SK-N-MC (cell line): ENCODE results near the gene ANKRD52.

ENCODE experiments used
- DNase-seq: peaks from one replicate; pipeline ENCODE4 v3.0.0-alpha.2; 2011; ENCODE audit warnings: low read depth, low spot score
- H3K27ac ChIP-seq: fragments of 200-600 bp; sonication (generic); 2 replicates; pipeline ENCODE4 v1.5.1; 2016; ENCODE audit warnings: mixed run types
- H3K36me3 ChIP-seq: fragments of 200-600 bp; sonication (generic); 2 replicates; pipeline ENCODE4 v1.6.1; 2017; ENCODE audit warnings: antibody characterized with exemption, low read length, mixed read lengths; ENCODE audit not compliant: insufficient read depth
- H3K4me3 ChIP-seq: fragments of 200-600 bp; sonication (generic); 2 replicates; pipeline ENCODE4 v1.5.1; 2016
- H3K9ac ChIP-seq: fragments of 200-600 bp; sonication (generic); 2 replicates; pipeline ENCODE4 v1.8.0; 2017; ENCODE audit warnings: mixed run types, mixed read lengths; ENCODE audit not compliant: insufficient read length
- H3K9me3 ChIP-seq: fragments of 200-600 bp; sonication (generic); 2 replicates; pipeline ENCODE4 v1.6.1; 2017; ENCODE audit warnings: low read depth, mild to moderate bottlenecking, antibody characterized with exemption, low read length, moderate library complexity, mixed read lengths
- EZH2 ChIP-seq: fragments of 200-600 bp; sonication (generic); IDR thresholded peaks from one replicate; pipeline ENCODE4 v1.6.1; 2017; ENCODE audit warnings: antibody characterized with exemption
- FOXP2 ChIP-seq: optimal IDR thresholded peaks from 2 replicates; pipeline ENCODE3; 2011; ENCODE audit warnings: mild to moderate bottlenecking, moderate library complexity; ENCODE audit not compliant: insufficient read depth; ENCODE audit errors: extremely low read length, control extremely low read depth
- POLR2AphosphoS5 ChIP-seq: IDR thresholded peaks from 2 replicates; pipeline ENCODE4 v1.6.1; 2012; ENCODE audit warnings: mild to moderate bottlenecking, low read depth, low read length, borderline replicate concordance

ANKRD52 gene

GRCh38 chr12:56236091-56236490 is 22.1 kb downstream of the ANKRD52 start:
- Histone ChIP-seq H3K9me3 (no peaks in the 10 kb centered on the region), H3K27ac (no peak overlapping the region), H3K36me3 (peaks cover 3% of the 10 kb centered on the region; the same call in 1 of the 2 replicates), H3K4me3 (no peak overlapping the region), H3K9ac (no peak overlapping the region)
- TF ChIP-seq FOXP2 (no peak), EZH2 (no peak), POLR2AphosphoS5 (no peak)
- no peak for DNase-seq

- no peaks in the 10 kb centered on the region for H3K9me3 ChIP-seq
- TF ChIP-seq POLR2AphosphoS5 (peak; percentile 25; the same call in 1 of the 2 replicates), FOXP2 (no peak)
- no peak overlapping the region for H3K27ac ChIP-seq
- H3K4me3 ChIP-seq, result no peak overlapping the region
- no peak overlapping the region for H3K9ac ChIP-seq
- H3K36me3 ChIP-seq, result no peaks in the 10 kb centered on the region
- no peak for DNase-seq
These were observed 23.3 kb downstream of the ANKRD52 start for GRCh38 chr12:56234746-56235436.

GRCh38 chr12:56231184-56231582 is 27.0 kb downstream of the ANKRD52 start:
- H3K9ac ChIP-seq, result no peak overlapping the region
- DNase-seq, result no peak

GRCh38 chr12:56230432-56231183 is 27.6 kb downstream of the ANKRD52 start:
- no peaks in the 10 kb centered on the region for H3K9me3 ChIP-seq
- no peaks in the 10 kb centered on the region for H3K36me3 ChIP-seq
- no peak for TF ChIP-seq FOXP2
- no peak for TF ChIP-seq EZH2
- no peak for TF ChIP-seq POLR2AphosphoS5
- DNase-seq, result no peak
- H3K9ac ChIP-seq, result no peak overlapping the region
- H3K27ac ChIP-seq, result no peak overlapping the region
- no peak overlapping the region for H3K4me3 ChIP-seq

More at GRCh38 chr12:56231184-56231582, 27.0 kb downstream of the ANKRD52 start:
- no peaks in the 10 kb centered on the region for H3K36me3 ChIP-seq
- H3K27ac ChIP-seq, result no peak overlapping the region
- H3K9me3 ChIP-seq, result no peaks in the 10 kb centered on the region
- H3K4me3 ChIP-seq, result no peak overlapping the region
- TF ChIP-seq EZH2, result no peak
- TF ChIP-seq POLR2AphosphoS5, result no peak
- no peak for TF ChIP-seq FOXP2

- no peak for DNase-seq
- Histone ChIP-seq H3K9me3 (no peaks in the 10 kb centered on the region), H3K27ac (no peak within 1 kb of the TSS), H3K4me3 (no peak within 1 kb of the TSS), H3K36me3 (no peaks in the 10 kb centered on the region), H3K9ac (no peak within 1 kb of the TSS)
- TF ChIP-seq POLR2AphosphoS5, result no peak; the same call in 1 of the 2 replicates
- no peak for TF ChIP-seq EZH2
- TF ChIP-seq FOXP2, result no peak
These were observed 28.2 kb downstream of the ANKRD52 start, which contains the start of gene SLC39A5 for GRCh38 chr12:56229916-56230431. SLC39A5 (plus strand) TSS chr12:56230051; CDS start chr12:56231275, 1,224 bp downstream.

- no peak overlapping the region for H3K27ac ChIP-seq
- no peak for TF ChIP-seq FOXP2
- no peak for TF ChIP-seq POLR2AphosphoS5
- TF ChIP-seq EZH2, result no peak
- no peak overlapping the region for H3K9ac ChIP-seq
- H3K4me3 ChIP-seq, result no peak overlapping the region
- no peaks in the 10 kb centered on the region for H3K9me3 ChIP-seq
- DNase-seq, result no peak
- no peaks in the 10 kb centered on the region for H3K36me3 ChIP-seq
These were observed 29.1 kb downstream of the ANKRD52 start for GRCh38 chr12:56229082-56229481.

- Histone ChIP-seq H3K4me3 (peak overlapping the region; percentile 80), H3K9me3 (no peaks in the 10 kb centered on the region), H3K9ac (peak overlapping the region; percentile 77), H3K27ac (no peak overlapping the region), H3K36me3 (no peaks in the 10 kb centered on the region)
- TF ChIP-seq FOXP2 (no peak), POLR2AphosphoS5 (no peak), EZH2 (no peak)
- no peak for DNase-seq
These were observed 33.2 kb downstream of the ANKRD52 start for GRCh38 chr12:56224954-56225353.

- TF ChIP-seq EZH2 (no peak), FOXP2 (peak; percentile 77), POLR2AphosphoS5 (peak; percentile 69)
- peak; percentile 92 for DNase-seq
- Histone ChIP-seq H3K27ac (peak within 1 kb of the TSS; percentile 91), H3K9ac (peak within 1 kb of the TSS; percentile 82), H3K36me3 (no peaks in the 10 kb centered on the region), H3K9me3 (no peaks in the 10 kb centered on the region), H3K4me3 (peak within 1 kb of the TSS; percentile 80)
These were observed 34.0 kb downstream of the ANKRD52 start, which contains the start of gene NABP2 for GRCh38 chr12:56224102-56224701. NABP2 (plus strand) TSS chr12:56224342; CDS start chr12:56224857, 515 bp downstream.
